Right atrium auricular region (tissue), 2 donors: ENCODE data around the gene PPFIA3. TPM values are rescaled to one million over a fixed set of nuclear protein-coding genes. Genes with fewer than 3 reads are reported as not detected.

Experiments used
- DNase-seq: peaks from one replicate; pipeline ENCODE4 v3.0.0-alpha.2; 2019; ENCODE audit warnings: low spot score
- H3K27ac ChIP-seq, 2 donors: fragments of 200-600 bp; sonication (generic); 1 replicate in 1 of 2; 2 replicates in 1 of 2; pipeline ENCODE4 v1.5.1; 2016 to 2019
- H3K27me3 ChIP-seq, 2 donors: fragments of 200-600 bp; sonication (generic); one replicate each; pipeline versions ENCODE4 v1.5.1 to v1.6.0; 2017 to 2019
- H3K36me3 ChIP-seq: fragments of 200-600 bp; sonication (generic); one replicate; pipeline ENCODE4 v1.5.1; 2016
- H3K4me1 ChIP-seq, 2 donors: fragments of 200-600 bp; sonication (generic); one replicate each; pipeline versions ENCODE4 v1.5.1 to v1.6.0; 2017 to 2019
- H3K4me3 ChIP-seq, 2 donors: fragments of 200-600 bp; sonication (generic); 1 replicate in 1 of 2; 2 replicates in 1 of 2; pipeline ENCODE4 v1.5.1; 2017 to 2019; ENCODE audit warnings: mild to moderate bottlenecking in 1 of 2, moderate library complexity in 1 of 2
- H3K9me3 ChIP-seq, 2 donors: fragments of 200-600 bp; sonication (generic); one replicate each; pipeline ENCODE4 v1.5.1; 2019
- CTCF ChIP-seq, 2 donors: fragments of 200-600 bp; sonication (generic); IDR thresholded peaks; one replicate each; pipeline ENCODE4 v1.5.1; 2019; ENCODE audit warnings: antibody characterized with exemption in 2 of 2
- total RNA-seq, 2 donors: library from RNA; depleted of rRNA; stranded (reverse); fragments of >200 nt; gene quantifications; one replicate each; pipeline ENCODE4 v1.1.0, GENCODE V29; 2016

Gene PPFIA3
- total RNA-seq, 2 donors from 2014 or later, result 5.0 to 6.8 TPM

- TF ChIP-seq CTCF (IDR thresholded peaks at IDR 0.05), result no peak
- Histone ChIP-seq H3K4me3 (no peak overlapping the region), H3K27me3 (no peaks in the 10 kb centered on the region), H3K4me1 (peaks cover 0 to 30% of the 10 kb centered on the region in 2 donors), H3K9me3 (no peaks in the 10 kb centered on the region), H3K36me3 (peaks cover 81% of the 10 kb centered on the region), H3K27ac (no peak overlapping the region)
- no peak for DNase-seq
Measured at GRCh38 chr19:49098795-49099194, 20.5 kb upstream of the PPFIA3 start.

- Histone ChIP-seq H3K27me3 (no peaks in the 10 kb centered on the region), H3K36me3 (peaks cover 96% of the 10 kb centered on the region), H3K9me3 (no peaks in the 10 kb centered on the region), H3K27ac (no peak overlapping the region), H3K4me1 (peaks cover 0 to 12% of the 10 kb centered on the region in 2 donors), H3K4me3 (no peak overlapping the region)
- DNase-seq, result no peak
- TF ChIP-seq CTCF (IDR thresholded peaks at IDR 0.05), result no peak
Measured at GRCh38 chr19:49101160-49101559, 18.2 kb upstream of the PPFIA3 start.

GRCh38 chr19:49102303-49102702 lies 17.0 kb upstream of the PPFIA3 start:
- H3K27me3 ChIP-seq, result no peaks in the 10 kb centered on the region
- peaks cover 0 to 12% of the 10 kb centered on the region in 2 donors for H3K4me1 ChIP-seq
- H3K27ac ChIP-seq, result no peak overlapping the region
- TF ChIP-seq CTCF (IDR thresholded peaks at IDR 0.05), result no peak
- DNase-seq, result no peak
- no peaks in the 10 kb centered on the region for H3K9me3 ChIP-seq
- H3K4me3 ChIP-seq, result no peak overlapping the region
- peaks cover 96% of the 10 kb centered on the region for H3K36me3 ChIP-seq

- H3K9me3 ChIP-seq, result no peaks in the 10 kb centered on the region
- H3K27ac ChIP-seq, result no peak overlapping the region
- H3K4me3 ChIP-seq, result no peak overlapping the region
- no peak for DNase-seq
- TF ChIP-seq CTCF (IDR thresholded peaks at IDR 0.05), result no peak
- H3K4me1 ChIP-seq, result no peaks in the 10 kb centered on the region
- H3K27me3 ChIP-seq, result no peaks in the 10 kb centered on the region
- peaks cover 96% of the 10 kb centered on the region for H3K36me3 ChIP-seq
Measured at GRCh38 chr19:49103331-49104085, 15.8 kb upstream of the PPFIA3 start.

- H3K36me3 ChIP-seq, result peaks cover 93% of the 10 kb centered on the region
- TF ChIP-seq CTCF (IDR thresholded peaks at IDR 0.05), result no peak
- no peaks in the 10 kb centered on the region for H3K9me3 ChIP-seq
- H3K4me3 ChIP-seq, result no peak overlapping the region
- no peaks in the 10 kb centered on the region for H3K4me1 ChIP-seq
- H3K27me3 ChIP-seq, result no peaks in the 10 kb centered on the region
- H3K27ac ChIP-seq, result no peak overlapping the region
- DNase-seq, result no peak
Measured at GRCh38 chr19:49104229-49104864, 15.0 kb upstream of the PPFIA3 start.
